ENCODE data around the gene TMEM174. TPM values are rescaled to one million over a fixed set of nuclear protein-coding genes. Genes with fewer than 3 reads are reported as not detected.

TMEM174 gene
- total and polyA plus RNA-seq, 9 donors: 0.08 to 0.43 TPM; not detected in 7

GRCh38 chr5:73189871-73190376 lies 16.9 kb downstream of the TMEM174 start:
- peak; percentile 42 for DNase-seq
- no peaks in the 10 kb centered on the region for H3K9me3 ChIP-seq (replicated peaks; ENCODE audit: control insufficient read depth, low read depth, low read length)
- no peaks in the 10 kb centered on the region for H3K27me3 ChIP-seq (ENCODE audit: control insufficient read depth, insufficient read depth, low read length)
- WGBS (ENCODE audit: insufficient coverage): no CpG with 5 or more reads among the region's 6 CpGs
- H3K4me1 ChIP-seq (ENCODE audit: control insufficient read depth, insufficient read depth, low read length): peaks cover 7% of the 10 kb centered on the region
- H3K36me3 ChIP-seq (ENCODE audit: control insufficient read depth, insufficient read depth, low read length): no peaks in the 10 kb centered on the region
- H3K27ac ChIP-seq (ENCODE audit: low read length): no peak overlapping the region
- no peak overlapping the region for H3K4me3 ChIP-seq (ENCODE audit: low read length)

- Histone ChIP-seq H3K9me3 (replicated peaks; ENCODE audit: control insufficient read depth, low read depth, low read length) (no peaks in the 10 kb centered on the region), H3K4me3 (ENCODE audit: low read length) (no peak overlapping the region), H3K27ac (ENCODE audit: low read length) (no peak overlapping the region), H3K36me3 (ENCODE audit: control insufficient read depth, insufficient read depth, low read length) (no peaks in the 10 kb centered on the region), H3K27me3 (ENCODE audit: control insufficient read depth, insufficient read depth, low read length) (peaks cover 7% of the 10 kb centered on the region), H3K4me1 (ENCODE audit: control insufficient read depth, insufficient read depth, low read length) (peaks cover 7% of the 10 kb centered on the region)
- no peak for DNase-seq
- WGBS (ENCODE audit: insufficient coverage): no CpG with 5 or more reads among the region's 4 CpGs
Measured at GRCh38 chr5:73192370-73192769, 19.4 kb downstream of the TMEM174 start.

- WGBS (ENCODE audit: insufficient coverage): 83% methylated on average over 1 of the region's 4 CpGs
- no peaks in the 10 kb centered on the region for H3K36me3 ChIP-seq (ENCODE audit: control insufficient read depth, insufficient read depth, low read length)
- peaks cover 7% of the 10 kb centered on the region for H3K4me1 ChIP-seq (ENCODE audit: control insufficient read depth, insufficient read depth, low read length)
- H3K4me3 ChIP-seq (ENCODE audit: low read length): no peak overlapping the region
- DNase-seq: no peak
- H3K27ac ChIP-seq (ENCODE audit: low read length): no peak overlapping the region
- H3K27me3 ChIP-seq (ENCODE audit: control insufficient read depth, insufficient read depth, low read length): peaks cover 7% of the 10 kb centered on the region
- no peaks in the 10 kb centered on the region for H3K9me3 ChIP-seq (replicated peaks; ENCODE audit: control insufficient read depth, low read depth, low read length)
Measured at GRCh38 chr5:73193592-73193991, 20.6 kb downstream of the TMEM174 start.

GRCh38 chr5:73196201-73196600 lies 23.2 kb downstream of the TMEM174 start:
- Histone ChIP-seq H3K4me1 (ENCODE audit: control insufficient read depth, insufficient read depth, low read length) (no peaks in the 10 kb centered on the region), H3K27ac (ENCODE audit: low read length) (no peak overlapping the region), H3K4me3 (ENCODE audit: low read length) (no peak overlapping the region), H3K9me3 (replicated peaks; ENCODE audit: control insufficient read depth, low read depth, low read length) (no peaks in the 10 kb centered on the region), H3K27me3 (ENCODE audit: control insufficient read depth, insufficient read depth, low read length) (peaks cover 7% of the 10 kb centered on the region), H3K36me3 (ENCODE audit: control insufficient read depth, insufficient read depth, low read length) (no peaks in the 10 kb centered on the region)
- WGBS (ENCODE audit: insufficient coverage): 91% methylated on average over 1 of the region's 1 CpG
- no peak for DNase-seq

GRCh38 chr5:73197637-73198257 lies 24.8 kb downstream of the TMEM174 start:
- peaks cover 7% of the 10 kb centered on the region for H3K27me3 ChIP-seq (ENCODE audit: control insufficient read depth, insufficient read depth, low read length)
- WGBS (ENCODE audit: insufficient coverage): 67% methylated on average over 1 of the region's 8 CpGs

GRCh38 chr5:73198833-73199592 lies 26.0 kb downstream of the TMEM174 start:
- no peak overlapping the region for H3K4me3 ChIP-seq (ENCODE audit: low read length)
- H3K27ac ChIP-seq (ENCODE audit: low read length): no peak overlapping the region
- no peaks in the 10 kb centered on the region for H3K9me3 ChIP-seq (replicated peaks; ENCODE audit: control insufficient read depth, low read depth, low read length)
- H3K36me3 ChIP-seq (ENCODE audit: control insufficient read depth, insufficient read depth, low read length): no peaks in the 10 kb centered on the region
- H3K27me3 ChIP-seq (ENCODE audit: control insufficient read depth, insufficient read depth, low read length): peaks cover 7% of the 10 kb centered on the region
- peaks cover 10% of the 10 kb centered on the region for H3K4me1 ChIP-seq (ENCODE audit: control insufficient read depth, insufficient read depth, low read length)
- no peak for DNase-seq
- WGBS (ENCODE audit: insufficient coverage): 82% methylated on average over 2 of the region's 3 CpGs

More at GRCh38 chr5:73197637-73198257, 24.8 kb downstream of the TMEM174 start:
- no peak for DNase-seq
- Histone ChIP-seq H3K4me1 (ENCODE audit: control insufficient read depth, insufficient read depth, low read length) (peaks cover 6% of the 10 kb centered on the region), H3K36me3 (ENCODE audit: control insufficient read depth, insufficient read depth, low read length) (no peaks in the 10 kb centered on the region), H3K27ac (ENCODE audit: low read length) (no peak overlapping the region), H3K9me3 (replicated peaks; ENCODE audit: control insufficient read depth, low read depth, low read length) (no peaks in the 10 kb centered on the region), H3K4me3 (ENCODE audit: low read length) (no peak overlapping the region)

GRCh38 chr5:73199671-73200070 lies 26.7 kb downstream of the TMEM174 start:
- no peak overlapping the region for H3K4me3 ChIP-seq (ENCODE audit: low read length)
- H3K27ac ChIP-seq (ENCODE audit: low read length): no peak overlapping the region
- H3K36me3 ChIP-seq (ENCODE audit: control insufficient read depth, insufficient read depth, low read length): no peaks in the 10 kb centered on the region
- no peaks in the 10 kb centered on the region for H3K9me3 ChIP-seq (replicated peaks; ENCODE audit: control insufficient read depth, low read depth, low read length)
- DNase-seq: no peak
- peaks cover 15% of the 10 kb centered on the region for H3K4me1 ChIP-seq (ENCODE audit: control insufficient read depth, insufficient read depth, low read length)
- 80% methylated on average over 1 of the region's 5 CpGs for WGBS (ENCODE audit: insufficient coverage)
- peaks cover 7% of the 10 kb centered on the region for H3K27me3 ChIP-seq (ENCODE audit: control insufficient read depth, insufficient read depth, low read length)

GRCh38 chr5:73201547-73202513 lies 28.8 kb downstream of the TMEM174 start:
- no peak overlapping the region for H3K4me3 ChIP-seq (ENCODE audit: low read length)
- H3K9me3 ChIP-seq (replicated peaks; ENCODE audit: control insufficient read depth, low read depth, low read length): no peaks in the 10 kb centered on the region
- H3K36me3 ChIP-seq (ENCODE audit: control insufficient read depth, insufficient read depth, low read length): no peaks in the 10 kb centered on the region
- WGBS (ENCODE audit: insufficient coverage): 55% methylated on average over 15 of the region's 34 CpGs
- no peak overlapping the region for H3K27ac ChIP-seq (ENCODE audit: low read length)
- peaks cover 24% of the 10 kb centered on the region for H3K4me1 ChIP-seq (ENCODE audit: control insufficient read depth, insufficient read depth, low read length)
- peaks cover 2% of the 10 kb centered on the region for H3K27me3 ChIP-seq (ENCODE audit: control insufficient read depth, insufficient read depth, low read length)
- DNase-seq: peak; percentile 37

GRCh38 chr5:73204332-73204731 lies 31.3 kb downstream of the TMEM174 start:
- peak overlapping the region; percentile 73 for H3K27ac ChIP-seq (ENCODE audit: low read length)
- WGBS (ENCODE audit: insufficient coverage): no CpG with 5 or more reads among the region's 3 CpGs
- peak; percentile 56 for DNase-seq
- H3K4me1 ChIP-seq (ENCODE audit: control insufficient read depth, insufficient read depth, low read length): peaks cover 24% of the 10 kb centered on the region
- no peaks in the 10 kb centered on the region for H3K36me3 ChIP-seq (ENCODE audit: control insufficient read depth, insufficient read depth, low read length)
- no peak overlapping the region for H3K4me3 ChIP-seq (ENCODE audit: low read length)
- no peaks in the 10 kb centered on the region for H3K9me3 ChIP-seq (replicated peaks; ENCODE audit: control insufficient read depth, low read depth, low read length)
- no peaks in the 10 kb centered on the region for H3K27me3 ChIP-seq (ENCODE audit: control insufficient read depth, insufficient read depth, low read length)

Data from muscle of leg (tissue), 11 donors.